Islet precursor cell (in vitro differentiated cells): Measurements from ENCODE around the gene DPF3.

Source experiments
- DNase-seq: peaks from one replicate; pipeline ENCODE4 v3.0.0-alpha.2; 2018

The DPF3 gene

DNA sequence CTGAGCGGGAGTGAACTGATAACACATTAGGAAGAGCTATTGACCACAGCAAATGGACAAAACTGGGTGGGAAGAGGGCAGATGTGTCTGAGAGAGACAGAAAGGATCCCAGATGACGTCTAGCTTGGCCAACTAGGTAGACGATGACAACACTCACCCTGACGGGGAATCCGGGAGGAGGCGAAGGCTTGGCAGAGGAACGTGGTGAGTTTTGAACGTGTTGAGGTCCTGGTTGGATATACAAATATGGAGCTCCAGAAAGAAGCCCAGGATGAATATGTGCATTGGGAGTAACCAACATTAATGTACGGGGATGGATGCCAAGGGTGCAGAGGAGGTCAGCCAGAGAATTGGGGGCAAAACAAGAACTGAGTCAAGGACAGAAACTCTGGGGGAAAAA is 60.7 kb downstream of the DPF3 start:
- no peak for DNase-seq

DNA sequence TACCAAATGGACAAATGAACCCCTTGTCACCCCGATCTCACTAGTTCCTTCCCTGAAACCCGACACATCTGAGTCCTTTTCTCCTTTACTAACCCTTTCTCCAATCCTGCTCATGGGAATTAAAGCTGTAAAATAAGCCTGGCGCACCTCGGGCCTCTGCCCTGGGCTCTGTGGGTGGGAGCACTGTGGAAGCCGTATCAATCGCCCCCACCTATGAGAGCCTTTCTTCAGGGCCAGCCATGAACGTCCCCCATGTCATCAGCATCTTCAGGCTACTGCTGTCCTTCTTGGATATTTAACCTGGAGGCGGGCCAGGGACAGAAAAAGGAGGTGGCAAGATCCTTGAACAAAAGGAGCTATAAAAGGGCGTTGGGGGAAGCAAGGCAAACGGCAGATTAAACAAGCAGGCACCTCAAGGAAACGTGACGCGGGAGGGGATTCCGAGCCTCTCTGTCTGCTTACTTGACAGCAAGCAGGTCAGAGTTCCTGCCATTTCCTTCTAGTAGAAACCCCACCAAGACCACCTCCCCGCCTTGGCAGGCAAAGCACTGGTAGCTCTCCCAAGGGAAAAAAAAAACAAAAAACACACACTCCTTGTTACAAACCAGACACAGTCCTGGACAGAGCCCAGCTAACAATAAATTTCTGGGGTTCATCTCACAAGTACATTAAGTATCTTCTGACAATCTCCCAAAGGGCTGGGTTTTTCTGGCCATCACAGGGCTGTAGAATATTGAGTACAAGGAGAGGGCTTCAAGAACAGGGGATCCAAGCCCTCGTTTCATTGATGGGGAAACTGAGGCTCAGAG is 62.9 kb downstream of the DPF3 start:
- DNase-seq: no peak

DNA sequence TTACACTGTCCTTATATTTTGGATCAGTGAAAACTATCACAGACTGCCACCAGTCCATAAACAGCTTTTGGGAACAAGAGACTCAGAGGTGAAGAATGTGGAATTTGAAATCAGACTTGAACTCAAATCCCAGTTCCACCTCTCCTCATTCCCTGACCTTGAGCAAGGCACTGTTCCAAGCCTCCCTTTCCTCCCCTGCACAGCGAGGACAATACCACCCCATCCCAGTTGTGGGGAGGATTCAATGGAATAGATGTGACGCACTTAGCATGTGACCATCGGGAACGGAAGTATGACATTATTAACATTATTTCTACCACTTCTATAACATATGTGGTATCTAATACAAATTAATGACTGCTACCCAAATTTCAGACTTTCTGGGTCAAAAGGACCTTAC is 63.5 kb downstream of the DPF3 start:
- DNase-seq: no peak

DNA sequence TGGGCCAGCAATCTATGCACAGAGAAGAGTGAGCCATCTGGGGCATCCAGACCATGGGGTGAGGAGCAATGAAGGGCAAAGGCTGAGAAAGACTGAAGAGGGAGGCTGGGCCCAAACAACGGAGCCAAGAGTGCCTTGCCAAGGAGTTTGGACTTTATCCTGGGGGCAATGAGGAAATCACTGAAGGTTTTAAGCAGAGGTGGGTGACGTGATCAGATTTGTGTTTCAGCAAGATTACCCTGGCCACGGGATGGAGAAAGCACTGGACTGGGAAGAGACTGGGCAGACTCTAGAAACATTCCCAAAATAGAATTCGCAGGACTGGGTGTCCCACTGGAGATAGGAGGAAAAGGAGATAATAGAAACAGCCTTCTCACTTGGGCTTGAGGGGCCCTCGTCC is 65.3 kb downstream of the DPF3 start:
- DNase-seq: no peak

DNA sequence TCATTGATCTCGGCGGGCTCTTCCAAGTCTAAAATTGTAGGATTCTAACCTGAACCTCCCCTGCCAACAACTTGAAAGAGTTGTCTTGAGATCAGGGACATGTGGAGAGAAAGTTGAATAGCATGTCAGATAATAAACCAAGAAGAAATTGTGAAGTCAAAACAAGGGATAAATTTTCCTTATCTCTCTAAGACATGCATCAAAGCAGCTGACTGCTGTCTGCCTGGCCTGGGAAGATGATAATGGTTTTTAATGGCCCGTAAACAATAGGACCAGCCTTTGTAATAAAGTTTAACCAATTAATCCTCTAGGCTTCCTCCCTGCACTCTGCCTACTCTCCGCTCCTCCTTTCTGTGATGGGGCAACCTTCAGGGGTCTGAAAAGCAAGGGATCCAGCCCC is 67.9 kb downstream of the DPF3 start:
- no peak for DNase-seq

DNA sequence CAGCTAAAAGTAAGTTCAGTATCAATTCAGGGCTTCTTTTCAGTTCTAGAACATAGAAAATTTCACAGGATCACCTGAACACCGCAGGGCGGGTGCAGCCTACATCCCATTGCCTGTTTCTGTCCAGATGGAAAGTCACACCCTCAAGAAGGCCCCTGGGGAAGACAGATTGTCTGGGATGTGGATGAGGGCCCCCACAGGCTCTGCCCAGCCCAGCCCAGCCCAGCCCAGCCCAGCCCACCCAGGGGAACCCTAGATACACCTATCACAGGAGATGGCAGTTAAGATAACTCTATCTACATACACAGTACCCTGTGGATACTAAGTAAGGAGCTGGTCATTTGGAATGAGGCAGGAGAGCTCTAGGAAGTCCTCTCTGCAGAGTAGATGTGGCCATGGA is 68.4 kb downstream of the DPF3 start:
- DNase-seq: no peak

DNA sequence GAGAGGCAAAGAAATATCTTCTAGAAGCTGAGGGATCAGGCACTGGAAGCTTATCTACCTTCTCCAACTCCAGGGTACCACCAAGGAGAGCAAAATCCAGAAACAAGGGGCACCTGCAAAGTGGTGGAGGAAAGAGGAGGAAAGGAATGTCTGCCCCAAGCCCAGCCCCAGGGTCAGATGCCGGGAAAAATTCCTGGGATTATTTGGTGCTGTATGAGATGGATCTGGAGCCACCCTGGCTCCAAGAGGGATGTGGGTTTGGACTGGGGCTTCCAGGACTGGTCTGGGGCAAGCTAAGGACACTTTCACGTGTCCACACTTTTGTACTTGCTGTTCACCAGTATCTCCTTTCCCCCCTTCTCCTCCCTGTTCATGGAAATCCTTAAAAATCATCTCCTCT is 69.8 kb downstream of the DPF3 start:
- DNase-seq: peak; percentile 74

DNA sequence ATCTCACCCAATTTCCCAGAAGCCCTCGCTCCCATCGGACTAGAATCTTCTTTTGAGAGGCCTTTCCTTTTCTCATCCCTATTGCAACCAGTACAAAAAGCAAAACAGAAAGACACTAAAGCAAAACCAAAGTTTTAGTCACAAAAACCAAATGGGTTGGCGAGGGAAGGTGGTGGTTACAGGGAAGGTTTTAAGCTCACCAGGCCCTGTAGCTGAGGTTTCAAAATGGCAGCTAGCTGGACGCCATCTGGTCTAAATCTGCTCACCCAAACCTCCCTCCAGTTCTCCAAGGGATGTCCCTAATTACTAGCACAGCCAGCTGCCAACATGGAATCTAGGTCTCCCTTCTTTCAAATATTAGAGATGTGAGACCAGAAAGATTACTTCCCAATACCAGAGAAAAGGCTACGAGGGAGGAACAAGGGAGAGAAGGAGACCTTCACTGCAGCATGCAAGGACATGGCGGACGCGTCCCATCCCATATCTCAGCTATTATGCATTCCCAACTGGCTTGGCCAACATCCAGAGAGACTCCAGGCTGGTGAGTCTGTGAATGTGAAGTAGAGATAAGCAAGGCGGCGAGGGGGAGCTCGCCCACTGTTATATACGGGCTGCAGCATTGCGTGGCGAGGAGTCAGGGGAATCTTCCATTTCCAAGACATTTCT is 70.8 kb downstream of the DPF3 start:
- DNase-seq: no peak

DNA sequence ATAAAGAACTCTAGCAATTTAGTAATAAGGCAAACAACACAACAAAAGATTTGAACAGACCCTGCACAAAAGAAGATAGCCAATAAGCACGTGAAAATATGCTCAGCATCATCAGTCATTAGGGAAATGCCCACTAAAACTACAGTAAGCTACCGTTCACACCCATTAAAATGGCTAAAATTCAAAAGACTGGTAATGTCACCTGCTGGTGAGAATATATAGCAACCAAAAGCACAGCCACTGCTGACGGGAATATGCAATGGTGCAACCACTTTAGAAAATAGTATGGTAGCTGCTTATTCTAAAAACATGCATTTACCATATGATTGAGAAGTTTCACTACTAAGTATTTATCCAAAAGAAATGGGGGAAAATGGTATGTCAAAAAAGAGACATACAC is 74.9 kb downstream of the DPF3 start:
- no peak for DNase-seq

DNA sequence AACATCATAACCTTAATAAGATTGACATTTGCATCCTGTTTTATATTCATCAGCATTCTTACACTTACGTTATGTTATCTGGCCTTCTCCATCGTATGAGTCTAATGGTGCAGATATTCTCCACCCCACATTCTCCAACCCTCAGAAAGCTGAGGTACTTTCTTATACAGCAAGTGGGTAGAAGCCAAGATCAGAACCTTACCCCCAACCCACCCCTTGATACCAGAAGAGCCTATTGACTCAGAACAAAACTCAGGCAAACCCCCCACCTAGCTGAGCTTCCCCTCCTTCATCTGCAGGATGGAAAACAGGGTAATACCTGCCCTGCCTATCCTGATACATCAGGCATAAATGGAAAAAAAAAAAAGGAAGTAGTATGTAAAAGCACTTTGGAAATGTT is 77.6 kb downstream of the DPF3 start:
- no peak for DNase-seq

DNA sequence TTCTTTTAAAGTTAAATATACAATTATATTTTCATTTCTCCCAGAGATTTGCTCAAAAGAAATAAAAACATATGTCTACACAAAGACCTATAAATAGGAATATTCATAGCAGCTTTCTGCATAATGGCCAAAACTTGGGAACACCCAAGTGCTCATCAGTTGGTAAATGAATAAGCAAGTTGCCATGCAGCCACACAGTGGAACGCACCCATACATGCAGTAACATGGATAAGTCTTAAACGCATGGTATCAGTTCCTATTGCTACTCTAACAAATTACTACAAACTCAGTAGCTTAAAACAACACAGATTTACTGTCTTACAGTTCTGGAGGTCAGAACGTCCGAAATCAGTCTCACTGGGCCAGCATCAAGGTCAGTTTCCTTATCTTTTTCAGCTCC is 78.5 kb downstream of the DPF3 start:
- no peak for DNase-seq

DNA sequence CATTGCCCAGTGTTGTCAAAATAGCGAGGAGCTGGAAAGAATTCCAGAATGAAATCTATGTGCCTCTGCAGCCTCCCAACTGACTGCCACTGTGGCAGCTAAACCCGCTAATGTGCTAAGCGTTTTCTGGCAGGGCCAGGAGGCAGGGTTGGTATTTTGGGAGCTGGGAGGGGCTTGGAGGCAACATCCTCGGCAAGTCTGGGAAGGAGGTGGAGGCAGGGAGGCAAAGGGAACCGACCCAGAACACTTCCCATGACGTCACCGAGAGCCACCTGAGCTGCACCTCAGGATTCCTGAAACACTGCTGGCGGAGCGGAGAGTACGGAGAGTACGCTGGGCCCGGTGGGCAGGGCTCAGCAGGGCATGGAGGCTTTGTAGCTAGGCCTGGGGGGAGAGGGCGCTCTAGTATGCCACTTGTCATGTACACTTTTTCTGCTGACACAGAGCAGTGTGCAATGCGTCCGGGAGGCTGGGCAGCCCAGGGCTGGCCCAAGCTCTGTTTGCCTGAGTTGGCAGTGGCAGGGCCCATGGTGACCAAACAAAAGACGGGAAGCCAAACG is 81.5 kb downstream of the DPF3 start:
- no peak for DNase-seq

DNA sequence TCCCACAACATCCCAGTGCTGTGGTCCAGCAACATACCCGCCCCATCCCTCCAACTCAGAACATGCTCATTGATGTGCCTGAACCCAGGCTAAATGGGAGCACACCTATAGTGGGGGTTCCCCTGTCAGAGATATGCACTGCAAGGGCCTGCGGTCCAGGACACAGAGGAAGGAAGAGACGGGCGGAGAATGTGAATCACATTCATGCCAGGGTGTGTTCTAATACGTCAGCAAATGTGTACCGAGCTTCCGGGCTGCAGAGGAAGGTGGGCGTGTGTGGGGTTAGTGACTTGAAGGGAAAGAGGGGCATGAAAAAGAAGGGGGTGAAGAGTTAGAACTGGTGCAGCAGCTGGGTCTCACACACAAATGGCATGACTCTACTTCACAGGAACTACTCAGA is 83.7 kb downstream of the DPF3 start:
- DNase-seq: no peak

DNA sequence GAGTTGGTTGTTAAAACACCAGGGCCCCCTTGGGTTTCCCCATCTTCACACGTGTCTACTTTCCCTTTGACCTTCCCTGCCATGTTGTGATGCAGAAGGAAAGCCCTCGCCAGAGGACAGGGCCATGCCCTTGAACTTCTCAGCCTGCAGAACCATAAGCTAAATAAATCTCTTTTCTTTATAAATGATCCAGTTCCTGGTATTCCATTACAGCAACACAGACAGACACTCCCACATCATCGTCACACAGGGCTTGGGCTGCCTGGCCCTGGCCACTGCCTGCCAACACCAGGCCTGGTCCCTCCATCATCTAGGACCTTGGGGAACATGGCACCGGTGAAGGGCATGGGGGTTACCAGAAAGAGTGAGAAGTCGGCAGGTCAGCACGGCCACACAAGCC is 84.8 kb downstream of the DPF3 start:
- no peak for DNase-seq

DNA sequence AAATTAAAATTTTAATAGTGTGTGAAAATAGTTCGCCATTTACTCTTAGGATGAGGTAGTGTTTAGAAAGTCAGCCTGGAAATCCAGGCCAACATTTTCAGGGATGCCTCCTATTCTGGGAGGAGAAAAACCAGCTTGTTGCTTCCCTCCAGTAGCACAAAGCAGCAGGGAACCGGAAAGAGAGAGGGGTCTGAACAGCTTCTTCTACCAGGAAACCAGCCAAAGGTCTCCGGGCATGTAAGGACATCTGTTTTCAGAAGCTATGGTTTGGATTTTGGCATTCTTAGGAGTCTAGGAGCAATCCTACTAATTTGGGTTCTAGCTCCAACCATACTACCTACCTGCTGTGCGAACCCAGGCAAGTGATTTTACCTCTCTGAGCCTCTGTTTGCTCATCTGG is 85.3 kb downstream of the DPF3 start:
- no peak for DNase-seq

DNA sequence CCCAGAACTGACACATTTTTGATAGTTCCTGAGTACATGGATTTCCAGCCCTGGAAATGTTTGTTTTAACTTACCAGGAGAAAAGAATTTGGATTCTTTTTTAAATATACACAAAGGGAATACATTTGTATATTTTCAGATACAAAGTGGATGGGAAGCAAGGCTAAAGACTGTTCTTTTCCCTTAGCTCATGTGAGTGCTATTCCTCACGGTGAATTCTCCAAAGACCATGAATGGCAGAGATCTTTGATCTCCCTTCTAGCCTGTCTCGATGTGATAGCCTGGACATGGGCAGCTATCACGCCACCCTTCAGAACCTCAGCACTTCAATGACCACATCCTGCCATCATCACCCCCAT is 91.3 kb downstream of the DPF3 start:
- DNase-seq: no peak

DNA sequence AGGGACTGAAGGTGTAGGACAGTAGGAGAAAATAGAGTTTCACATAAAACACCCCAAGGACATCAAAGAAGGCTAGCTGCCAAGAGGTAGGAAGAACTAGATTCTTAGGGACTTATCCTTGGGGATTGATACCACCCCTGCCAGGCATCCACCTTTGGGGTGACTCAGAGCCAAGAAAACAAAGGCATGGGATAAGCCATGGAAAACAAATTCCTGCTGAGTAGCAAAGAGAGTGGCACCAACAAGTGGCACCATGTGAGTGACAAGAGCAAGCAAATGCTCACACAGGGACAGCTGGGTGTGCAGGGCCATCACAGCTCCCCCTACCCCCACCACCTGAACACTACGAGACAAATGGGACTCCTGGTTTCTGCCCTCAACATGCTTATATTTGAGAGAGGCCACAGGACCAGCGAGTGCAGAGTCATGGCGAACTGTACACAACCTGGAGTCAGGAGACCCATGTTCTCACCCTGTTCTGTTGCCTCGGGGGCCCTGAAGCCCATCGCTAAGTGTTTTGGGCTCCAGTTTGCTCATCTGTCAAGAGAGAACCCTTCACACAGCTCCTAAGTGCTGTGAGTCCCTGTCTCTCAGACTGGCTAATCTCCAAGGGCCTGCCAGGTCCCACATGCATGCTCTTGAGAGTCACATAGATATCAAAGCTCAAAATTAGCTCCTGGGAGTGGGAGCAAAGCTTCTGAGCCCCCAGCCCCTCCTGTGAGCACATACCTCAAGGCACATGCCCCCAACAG is 91.9 kb downstream of the DPF3 start:
- no peak for DNase-seq

DNA sequence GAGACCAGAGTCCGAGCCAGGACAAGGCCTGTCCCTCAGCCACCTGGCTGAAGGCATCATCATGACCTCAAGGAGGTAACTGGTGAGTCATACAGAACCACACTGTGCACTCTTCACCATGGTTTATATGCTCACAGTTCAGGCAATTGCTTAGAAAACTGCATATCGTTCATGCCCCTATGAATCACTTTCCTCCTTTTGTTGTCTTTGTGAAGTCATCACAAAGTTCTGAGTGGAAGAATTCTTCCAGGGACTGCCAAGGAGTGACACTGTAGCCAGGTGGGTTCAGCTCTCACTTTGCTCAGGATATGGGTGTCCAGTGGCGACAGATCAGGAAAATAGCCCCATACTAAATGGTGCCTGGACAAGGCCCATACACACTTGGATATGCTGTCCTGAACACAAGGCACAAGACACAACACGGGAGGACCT is 92.5 kb downstream of the DPF3 start:
- no peak for DNase-seq

DNA sequence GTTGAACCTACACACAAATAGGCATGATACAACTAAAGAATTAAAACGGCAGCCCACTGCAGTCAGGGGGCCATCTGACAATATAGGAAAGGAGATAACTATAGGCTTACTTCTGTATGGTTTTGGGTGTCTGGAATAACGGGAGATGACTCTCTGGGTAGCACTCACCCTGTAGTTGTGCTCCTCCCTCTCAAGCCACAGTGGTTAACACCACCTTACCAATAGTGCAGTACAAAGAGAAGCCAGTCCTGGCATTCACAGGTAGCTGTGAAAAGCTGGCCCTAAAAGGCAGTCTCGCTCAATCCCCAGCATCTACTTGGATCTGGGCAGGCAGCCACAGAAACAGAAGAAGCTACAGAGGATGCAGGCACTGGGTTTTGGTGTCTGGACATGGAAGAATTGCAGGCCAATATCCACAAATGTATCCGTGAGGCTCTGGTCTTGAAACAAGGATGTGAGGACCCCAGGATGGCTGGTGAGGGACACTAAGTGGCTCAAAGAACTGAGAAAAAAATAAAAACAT is 93.0 kb downstream of the DPF3 start:
- no peak for DNase-seq

DNA sequence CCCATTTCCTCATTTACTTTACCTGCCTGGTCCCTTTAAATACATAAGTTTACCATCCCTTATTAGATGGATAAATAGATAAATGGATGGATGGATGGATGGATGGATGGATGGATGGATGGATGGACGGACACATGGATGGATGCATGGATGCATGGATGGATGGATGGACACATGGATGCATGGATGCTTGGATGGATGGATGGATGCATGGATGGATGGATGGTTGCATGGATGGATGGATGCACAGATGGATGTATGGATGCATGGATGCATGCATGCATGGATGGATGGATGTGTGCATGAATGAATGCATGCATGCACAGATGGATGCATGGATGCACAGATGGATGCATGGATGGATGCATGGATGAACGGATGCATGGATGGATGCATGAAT is 93.6 kb downstream of the DPF3 start:
- no peak for DNase-seq

DNA sequence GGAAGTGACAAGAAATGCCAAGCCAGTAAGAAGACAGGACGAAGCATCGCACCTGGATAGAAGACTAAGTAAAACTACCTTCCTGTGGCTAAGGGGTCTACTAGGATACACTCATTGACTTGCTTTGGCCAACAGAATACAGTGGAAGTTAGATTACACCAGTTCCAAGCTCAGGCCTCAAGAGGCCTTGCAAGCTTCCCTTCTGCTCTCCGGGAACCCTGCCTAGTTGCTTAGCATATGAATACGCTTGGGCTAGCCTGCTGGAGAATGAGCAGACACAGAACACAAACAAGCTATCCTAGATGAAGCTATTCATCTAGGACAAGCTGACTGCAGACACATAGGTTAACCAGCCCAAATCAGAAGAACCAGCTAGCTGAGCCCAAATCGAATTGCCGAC is 97.0 kb downstream of the DPF3 start:
- DNase-seq: no peak

DNA sequence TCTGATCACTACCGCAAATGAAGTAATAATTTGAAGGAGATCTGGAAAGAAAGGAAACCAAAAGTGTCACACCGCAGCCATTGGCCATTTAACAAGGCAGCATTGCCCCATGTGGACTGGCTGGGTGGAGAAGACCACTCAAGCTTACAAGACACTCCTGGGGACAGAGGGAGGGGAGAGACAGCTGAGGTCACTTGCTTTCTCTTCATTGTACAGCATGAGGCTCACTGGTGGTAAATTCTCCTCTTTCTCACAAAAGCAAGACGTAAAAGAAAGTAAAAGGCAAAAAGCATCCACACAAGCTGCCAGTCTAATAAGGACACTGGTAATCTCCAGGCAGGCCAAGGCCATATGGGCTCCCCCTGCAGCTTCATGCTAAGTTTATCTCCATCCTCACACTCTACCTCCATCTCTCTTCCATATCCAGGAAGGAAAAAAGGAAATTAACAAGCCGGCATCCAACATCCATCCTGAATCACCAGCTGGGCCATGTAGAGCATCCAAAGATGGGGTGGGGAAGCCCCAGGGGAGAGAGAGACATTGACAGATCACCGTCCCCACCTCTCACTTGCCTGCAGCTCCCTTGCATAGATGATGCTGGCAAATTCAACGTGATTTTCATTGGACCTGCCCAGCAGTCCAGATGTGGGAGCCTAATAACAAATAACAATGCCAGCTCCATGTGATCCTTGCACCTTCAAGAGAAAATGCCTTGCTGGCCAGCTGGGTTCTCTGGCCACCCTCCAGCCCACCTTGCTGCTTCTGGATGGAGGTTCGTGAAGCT is 100.6 kb downstream of the DPF3 start:
- DNase-seq: no peak
